MM.1S (cell line): ENCODE results near the gene PNPLA3.
A peak's percentile ranks its signal among the peaks of the same experiment; 100 is the strongest.

Experiments used
- EZH2 ChIP-seq: fragments of 300-600 bp; sonication (generic); optimal IDR thresholded peaks from 2 replicates; pipeline ENCODE3; 2017; ENCODE audit warnings: low read depth, mild to moderate bottlenecking, antibody characterized with exemption, low read length, mixed read lengths
- EZH2phosphoT487 ChIP-seq: fragments of 300-600 bp; sonication (generic); IDR thresholded peaks from 2 replicates; pipeline ENCODE4 v1.6.1; 2018; ENCODE audit warnings: antibody characterized with exemption, low read length
- TF ChIP-seq, protein P1 (sequence below): fragments of 300-600 bp; sonication (generic); IDR thresholded peaks from 2 replicates; pipeline ENCODE4 v1.5.1; 2016; ENCODE audit warnings: antibody characterized with exemption, low read length, mixed read lengths

DNA sequence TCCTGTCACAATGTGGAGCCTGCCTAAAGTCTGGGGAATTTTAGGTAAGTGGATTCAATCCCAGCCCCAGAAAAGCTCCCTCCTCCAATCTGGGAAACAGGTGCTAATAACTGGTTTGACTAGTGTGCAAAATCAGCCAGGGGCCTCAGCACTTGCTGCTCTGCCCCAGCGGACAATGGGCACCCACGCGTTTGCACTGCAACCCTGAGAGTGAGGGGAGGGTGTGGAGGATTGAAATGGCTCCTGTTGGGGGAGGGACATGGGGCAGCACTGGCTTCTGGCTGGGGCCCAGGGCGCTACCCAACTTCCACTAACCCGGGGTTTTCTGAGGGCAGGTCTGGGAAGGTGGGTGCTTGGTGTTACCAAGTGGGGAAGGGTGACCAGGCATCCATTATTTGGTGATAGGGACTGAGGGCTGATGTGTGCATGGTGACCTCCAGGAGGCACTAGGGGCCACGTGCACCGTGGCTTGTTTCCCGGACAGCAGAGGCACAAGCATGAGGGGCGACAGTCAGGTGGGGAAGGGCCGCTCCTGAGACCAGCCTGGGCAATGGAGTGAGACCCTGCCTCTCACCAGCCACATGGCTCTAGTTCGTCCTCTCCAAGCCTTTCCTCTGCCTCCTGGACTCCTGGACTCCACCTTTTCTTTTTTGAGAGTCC, 27.5 kb upstream of the PNPLA3 start:
- no peak for TF ChIP-seq EZH2phosphoT487
- TF ChIP-seq, protein P1, sequence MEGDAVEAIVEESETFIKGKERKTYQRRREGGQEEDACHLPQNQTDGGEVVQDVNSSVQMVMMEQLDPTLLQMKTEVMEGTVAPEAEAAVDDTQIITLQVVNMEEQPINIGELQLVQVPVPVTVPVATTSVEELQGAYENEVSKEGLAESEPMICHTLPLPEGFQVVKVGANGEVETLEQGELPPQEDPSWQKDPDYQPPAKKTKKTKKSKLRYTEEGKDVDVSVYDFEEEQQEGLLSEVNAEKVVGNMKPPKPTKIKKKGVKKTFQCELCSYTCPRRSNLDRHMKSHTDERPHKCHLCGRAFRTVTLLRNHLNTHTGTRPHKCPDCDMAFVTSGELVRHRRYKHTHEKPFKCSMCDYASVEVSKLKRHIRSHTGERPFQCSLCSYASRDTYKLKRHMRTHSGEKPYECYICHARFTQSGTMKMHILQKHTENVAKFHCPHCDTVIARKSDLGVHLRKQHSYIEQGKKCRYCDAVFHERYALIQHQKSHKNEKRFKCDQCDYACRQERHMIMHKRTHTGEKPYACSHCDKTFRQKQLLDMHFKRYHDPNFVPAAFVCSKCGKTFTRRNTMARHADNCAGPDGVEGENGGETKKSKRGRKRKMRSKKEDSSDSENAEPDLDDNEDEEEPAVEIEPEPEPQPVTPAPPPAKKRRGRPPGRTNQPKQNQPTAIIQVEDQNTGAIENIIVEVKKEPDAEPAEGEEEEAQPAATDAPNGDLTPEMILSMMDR: no peak
- TF ChIP-seq EZH2: peak; percentile 30
